Glutamatergic neuron (in vitro differentiated cells): Measurements from ENCODE around the gene STXBP5. TPM values are rescaled to one million over a fixed set of nuclear protein-coding genes. Genes with fewer than 3 reads are reported as not detected.
A peak's percentile ranks its signal among the peaks of the same experiment; 100 is the strongest.

Experiments
- DNase-seq: peaks from one replicate; pipeline ENCODE4 v3.0.0; 2022
- H3K27ac Mint-ChIP-seq: one replicate; pipeline ENCODE4 v1.8.0; 2020; ENCODE audit warnings: mild to moderate bottlenecking, mixed read lengths, inconsistent platforms; ENCODE audit not compliant: unreplicated experiment
- H3K27me3 Mint-ChIP-seq: one replicate; pipeline ENCODE4 v1.8.0; 2020; ENCODE audit warnings: mild to moderate bottlenecking, moderate library complexity, mixed read lengths, inconsistent platforms; ENCODE audit not compliant: unreplicated experiment
- H3K36me3 Mint-ChIP-seq: one replicate; pipeline ENCODE4 v1.8.0; 2020; ENCODE audit warnings: mild to moderate bottlenecking, mixed read lengths, inconsistent platforms; ENCODE audit not compliant: unreplicated experiment
- H3K4me1 Mint-ChIP-seq: one replicate; pipeline ENCODE4 v1.8.0; 2020; ENCODE audit warnings: mild to moderate bottlenecking, low read depth, mixed read lengths, inconsistent platforms; ENCODE audit not compliant: unreplicated experiment
- H3K4me3 Mint-ChIP-seq: one replicate; pipeline ENCODE4 v1.8.0; 2020; ENCODE audit warnings: mild to moderate bottlenecking, mixed read lengths, inconsistent platforms; ENCODE audit not compliant: unreplicated experiment
- H3K9me3 Mint-ChIP-seq: one replicate; pipeline ENCODE4 v1.8.0; 2020; ENCODE audit warnings: mild to moderate bottlenecking, moderate library complexity, mixed read lengths, inconsistent platforms; ENCODE audit not compliant: unreplicated experiment
- total RNA-seq: library from RNA; stranded (reverse); fragmentation: NEBNext Ultra II Directional; extraction: Animal tissue kit (Norgen Biotek cat#: 25700); gene quantifications from one replicate; pipeline ENCODE4 v1.2.1, GENCODE V29; 2021; ENCODE audit not compliant: unreplicated experiment
- TF ChIP-seq, protein P1 (sequence below): fragments of 200-600 bp; sonication (generic); IDR thresholded peaks from one replicate; pipeline ENCODE4 v1.5.0; 2021; ENCODE audit not compliant: partially characterized antibody, unreplicated experiment

STXBP5 gene
- total RNA-seq, 1 donor from 2014 or later, result 14.6 TPM

DNA sequence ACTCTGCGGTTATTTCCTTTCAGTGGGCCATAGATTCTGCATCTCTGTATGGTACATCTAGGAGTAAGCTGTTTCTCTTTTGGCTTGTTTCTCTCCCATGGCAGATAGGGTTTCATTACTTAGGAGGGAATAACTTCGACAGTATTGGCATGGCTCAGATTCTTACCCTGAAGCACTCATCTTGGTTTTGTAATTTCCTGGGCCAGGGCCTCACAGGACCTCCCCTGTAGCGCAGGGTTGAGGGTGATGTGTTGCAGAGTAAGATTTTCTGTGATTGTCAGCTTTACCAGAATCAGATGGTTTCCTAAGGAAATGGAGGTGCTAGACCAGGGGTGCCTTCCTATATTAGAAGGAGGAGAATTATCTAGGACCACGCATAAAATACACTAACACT is 78.3 kb downstream of the STXBP5 start:
- Mint-ChIP-seq H3K27ac (no peak overlapping the region), H3K4me1 (no peaks in the 10 kb centered on the region), H3K36me3 (peaks cover 5% of the 10 kb centered on the region), H3K4me3 (no peak overlapping the region), H3K9me3 (no peaks in the 10 kb centered on the region), H3K27me3 (no peaks in the 10 kb centered on the region)
- TF ChIP-seq, protein P1, sequence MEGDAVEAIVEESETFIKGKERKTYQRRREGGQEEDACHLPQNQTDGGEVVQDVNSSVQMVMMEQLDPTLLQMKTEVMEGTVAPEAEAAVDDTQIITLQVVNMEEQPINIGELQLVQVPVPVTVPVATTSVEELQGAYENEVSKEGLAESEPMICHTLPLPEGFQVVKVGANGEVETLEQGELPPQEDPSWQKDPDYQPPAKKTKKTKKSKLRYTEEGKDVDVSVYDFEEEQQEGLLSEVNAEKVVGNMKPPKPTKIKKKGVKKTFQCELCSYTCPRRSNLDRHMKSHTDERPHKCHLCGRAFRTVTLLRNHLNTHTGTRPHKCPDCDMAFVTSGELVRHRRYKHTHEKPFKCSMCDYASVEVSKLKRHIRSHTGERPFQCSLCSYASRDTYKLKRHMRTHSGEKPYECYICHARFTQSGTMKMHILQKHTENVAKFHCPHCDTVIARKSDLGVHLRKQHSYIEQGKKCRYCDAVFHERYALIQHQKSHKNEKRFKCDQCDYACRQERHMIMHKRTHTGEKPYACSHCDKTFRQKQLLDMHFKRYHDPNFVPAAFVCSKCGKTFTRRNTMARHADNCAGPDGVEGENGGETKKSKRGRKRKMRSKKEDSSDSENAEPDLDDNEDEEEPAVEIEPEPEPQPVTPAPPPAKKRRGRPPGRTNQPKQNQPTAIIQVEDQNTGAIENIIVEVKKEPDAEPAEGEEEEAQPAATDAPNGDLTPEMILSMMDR, result no peak
- no peak for DNase-seq

DNA sequence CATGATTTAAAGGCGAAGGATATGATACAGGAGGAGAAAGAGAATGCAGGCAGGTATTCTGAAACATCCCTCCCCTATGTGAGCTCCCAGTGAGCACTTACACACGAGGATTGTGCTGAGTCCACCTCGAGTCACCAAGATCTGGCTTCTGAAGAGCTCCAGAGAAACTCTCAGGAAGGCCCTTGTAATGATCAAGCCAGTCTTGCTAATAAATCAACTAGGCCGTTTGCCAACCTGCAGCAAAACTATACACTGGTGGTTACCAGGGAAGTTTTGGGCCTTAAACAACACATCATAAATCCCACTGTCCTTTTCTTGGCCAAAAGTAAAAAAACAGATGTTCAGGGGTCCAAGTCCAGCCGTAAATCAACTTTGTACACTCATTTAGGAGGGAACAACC is 79.2 kb downstream of the STXBP5 start:
- H3K27ac Mint-ChIP-seq, result no peak overlapping the region
- no peak overlapping the region for H3K4me3 Mint-ChIP-seq
- H3K27me3 Mint-ChIP-seq, result no peaks in the 10 kb centered on the region

DNA sequence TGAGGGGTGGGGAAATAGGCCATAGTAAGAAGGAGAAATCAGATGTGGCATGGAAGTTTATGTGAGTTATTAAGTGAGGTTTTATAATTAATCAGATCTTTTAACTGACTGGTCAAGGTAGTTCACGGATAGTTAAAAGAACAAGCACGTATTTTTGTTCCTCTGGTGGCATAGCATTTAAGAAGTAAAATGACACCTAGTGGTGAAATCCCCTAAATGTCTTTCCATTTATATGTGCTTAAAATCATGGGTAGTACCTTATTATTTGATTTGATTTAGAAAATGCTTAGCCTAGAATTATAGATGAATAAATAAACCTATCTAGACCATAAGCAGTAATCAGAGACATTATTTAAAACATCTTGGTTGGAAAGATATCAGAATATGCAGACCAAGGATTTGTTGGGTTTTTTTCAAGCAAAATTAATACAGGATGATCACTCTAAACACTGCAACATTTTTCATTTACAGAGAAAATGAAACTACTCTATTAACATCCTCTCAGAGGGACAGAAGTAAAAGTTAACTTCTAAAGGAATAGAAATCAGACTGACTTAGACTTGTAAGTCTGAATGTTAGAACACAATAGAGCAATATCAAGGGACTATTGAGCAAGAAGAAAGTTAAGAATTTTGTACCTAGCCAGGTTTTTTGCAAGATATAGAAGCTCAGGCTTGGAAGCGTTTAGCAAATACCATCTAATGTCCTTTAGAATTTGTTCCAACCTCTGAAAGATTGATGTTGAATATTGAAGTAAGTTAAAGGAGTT is 81.1 kb downstream of the STXBP5 start:
- TF ChIP-seq, protein P1, result peak; percentile 57
- H3K27ac Mint-ChIP-seq, result no peak overlapping the region

More for the DNA sequence above, 79.2 kb downstream of the STXBP5 start:
- Mint-ChIP-seq H3K36me3 (peaks cover 5% of the 10 kb centered on the region), H3K4me1 (no peaks in the 10 kb centered on the region), H3K9me3 (no peaks in the 10 kb centered on the region)
- TF ChIP-seq, protein P1, result no peak
- no peak for DNase-seq

DNA sequence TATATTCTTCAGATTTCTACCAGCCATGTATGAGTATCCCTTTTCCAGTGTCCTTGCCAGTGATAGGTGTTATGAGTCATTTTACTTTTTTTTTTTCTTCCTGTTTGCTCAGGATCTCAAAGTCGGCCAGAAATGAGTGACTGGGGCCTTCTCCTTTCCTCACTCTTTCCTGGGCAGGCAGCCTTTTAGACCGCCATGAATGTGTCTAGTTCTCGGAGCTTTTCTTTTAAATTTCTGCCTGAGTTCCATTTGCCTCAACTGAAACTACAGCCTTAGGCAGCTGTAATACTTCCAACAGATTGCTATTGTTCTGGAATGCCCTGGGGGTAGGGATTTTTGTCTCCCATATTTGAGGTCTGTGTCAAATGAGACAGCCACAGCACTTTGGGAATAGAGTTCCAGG is 83.7 kb downstream of the STXBP5 start:
- Mint-ChIP-seq H3K27ac (no peak overlapping the region), H3K4me1 (no peaks in the 10 kb centered on the region), H3K4me3 (no peak overlapping the region), H3K36me3 (no peaks in the 10 kb centered on the region), H3K27me3 (no peaks in the 10 kb centered on the region), H3K9me3 (no peaks in the 10 kb centered on the region)
- TF ChIP-seq, protein P1, result no peak
- no peak for DNase-seq

More for the DNA sequence above, 81.1 kb downstream of the STXBP5 start:
- no peaks in the 10 kb centered on the region for H3K9me3 Mint-ChIP-seq
- H3K36me3 Mint-ChIP-seq, result no peaks in the 10 kb centered on the region
- H3K4me3 Mint-ChIP-seq, result no peak overlapping the region
- no peaks in the 10 kb centered on the region for H3K27me3 Mint-ChIP-seq
- no peak for DNase-seq
- no peaks in the 10 kb centered on the region for H3K4me1 Mint-ChIP-seq

DNA sequence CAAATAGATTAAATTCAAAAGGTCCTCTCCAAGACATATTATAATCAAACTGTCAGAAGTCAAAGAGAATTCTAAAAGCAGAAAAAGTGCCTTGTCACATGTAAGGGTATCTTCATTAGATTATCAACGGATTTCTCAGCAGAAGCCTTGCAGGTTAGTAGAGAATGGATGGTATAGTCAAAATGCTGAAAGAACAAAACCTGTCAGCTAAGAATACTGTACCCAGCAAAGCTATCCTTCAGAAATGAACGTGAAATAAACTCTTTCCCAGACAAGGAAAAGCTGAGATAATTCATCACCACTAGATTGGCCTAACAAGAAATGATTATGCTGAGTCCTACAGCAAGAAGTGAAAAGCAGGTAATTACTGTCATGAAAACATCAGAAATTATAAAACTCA is 92.9 kb downstream of the STXBP5 start:
- no peak for DNase-seq
- Mint-ChIP-seq H3K9me3 (no peaks in the 10 kb centered on the region), H3K27me3 (no peaks in the 10 kb centered on the region), H3K27ac (no peak overlapping the region), H3K36me3 (peaks cover 34% of the 10 kb centered on the region), H3K4me1 (no peaks in the 10 kb centered on the region), H3K4me3 (no peak overlapping the region)
- TF ChIP-seq, protein P1, result no peak
